AG10803 (cell line): ENCODE results near the gene PDCD11.
A peak's percentile ranks its signal among the peaks of the same experiment; 100 is the strongest.
"Not testable (repeated sequence)": the region's sequence is repeated elsewhere in the genome, so short reads cannot be mapped to it uniquely, and the experiment has no call there.

Experiments used
- DNase-seq: peaks from one replicate; pipeline ENCODE4 v3.0.0; 2010; ENCODE audit warnings: low read depth
- H3K4me3 ChIP-seq: 2 replicates; pipeline ENCODE4 v1.5.1; 2011; ENCODE audit warnings: mild to moderate bottlenecking, low read length, control low read depth
- CTCF ChIP-seq: conservative IDR thresholded peaks from 2 replicates; pipeline ENCODE4 v1.5.1; 2011; ENCODE audit warnings: mild to moderate bottlenecking, low read length, control low read depth, inconsistent platforms

The PDCD11 gene

DNA sequence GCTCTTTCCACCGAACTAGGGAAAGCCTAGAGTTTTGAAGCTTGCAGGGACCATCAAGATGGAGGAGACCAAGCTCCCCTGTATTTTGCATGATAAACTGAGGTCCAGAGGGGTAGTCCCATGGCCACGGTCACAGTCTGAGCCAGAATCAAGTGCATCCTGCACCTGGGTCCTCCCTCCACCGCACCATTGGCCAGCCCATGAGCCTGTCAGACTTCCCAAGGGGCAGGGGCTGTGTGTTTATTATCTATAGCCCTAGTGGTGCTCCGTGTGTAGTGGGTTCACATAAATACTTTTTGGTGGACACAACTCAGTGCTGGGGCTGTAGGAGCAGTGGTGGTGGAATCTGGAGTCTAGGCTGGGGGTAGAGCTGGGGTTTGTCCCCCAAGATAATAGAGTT lies 79.0 kb downstream of the PDCD11 start:
- TF ChIP-seq CTCF, result no peak
- no peak overlapping the region for H3K4me3 ChIP-seq
- DNase-seq, result no peak

- H3K4me3 ChIP-seq, result no peak overlapping the region
- no peak for TF ChIP-seq CTCF
- DNase-seq, result no peak
These were observed 79.8 kb downstream of the PDCD11 start for GRCh38 chr10:103476046-103476768.

DNA sequence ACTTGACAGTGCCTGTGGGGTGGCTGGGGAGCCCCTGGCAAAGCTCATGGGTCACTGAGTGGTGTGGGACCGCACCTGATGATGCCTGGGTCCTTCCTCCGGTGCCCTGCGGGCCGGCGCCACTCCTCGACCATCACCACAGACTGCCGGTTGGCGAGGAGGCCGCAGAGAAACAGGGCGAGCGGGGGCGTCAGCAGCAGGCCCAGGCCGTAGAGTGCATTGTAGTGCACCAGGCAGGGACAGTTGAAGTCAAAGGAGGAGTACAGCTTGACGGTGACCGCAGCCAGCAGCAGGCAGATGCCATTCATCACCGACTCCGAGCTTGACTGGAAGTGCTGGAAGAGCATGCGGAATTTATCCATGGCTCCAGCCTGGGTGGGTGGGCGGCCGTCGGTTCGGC lies 82.2 kb downstream of the PDCD11 start:
- TF ChIP-seq CTCF, result no peak

GRCh38 chr10:103479135-103479534 lies 82.7 kb downstream of the PDCD11 start, which contains the start of gene CALHM3:
Gene CALHM3, minus strand, starts transcription at chr10:103479240. Its CDS starts 208 bp downstream, at chr10:103479032.
- H3K4me3 ChIP-seq, result no peak within 1 kb of the TSS
- no peak for DNase-seq
- TF ChIP-seq CTCF, result no peak

More for the DNA sequence above, 82.2 kb downstream of the PDCD11 start:
- H3K4me3 ChIP-seq, result no peak overlapping the region
- DNase-seq, result no peak

DNA sequence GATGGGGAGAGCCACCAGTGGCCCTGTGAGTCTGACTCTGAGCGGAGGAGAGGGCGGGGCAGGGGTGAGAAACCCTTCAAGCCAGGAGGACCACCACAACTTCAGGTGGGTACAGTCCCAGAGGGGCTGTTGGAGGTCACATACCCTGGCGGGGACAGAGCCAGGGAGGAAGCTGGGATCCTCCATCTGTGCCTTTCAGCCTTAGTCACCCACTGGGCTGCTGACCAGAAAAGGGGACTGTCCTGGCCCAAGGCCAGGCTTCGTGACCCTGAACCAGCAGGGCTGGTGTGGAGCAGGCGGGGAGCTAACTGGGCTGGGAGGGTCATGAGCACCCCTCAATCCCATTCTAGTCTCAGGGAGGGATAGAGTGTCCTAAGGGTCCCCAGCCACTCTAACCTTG lies 84.1 kb downstream of the PDCD11 start:
- peak; percentile 36 for DNase-seq
- no peak overlapping the region for H3K4me3 ChIP-seq
- no peak for TF ChIP-seq CTCF

DNA sequence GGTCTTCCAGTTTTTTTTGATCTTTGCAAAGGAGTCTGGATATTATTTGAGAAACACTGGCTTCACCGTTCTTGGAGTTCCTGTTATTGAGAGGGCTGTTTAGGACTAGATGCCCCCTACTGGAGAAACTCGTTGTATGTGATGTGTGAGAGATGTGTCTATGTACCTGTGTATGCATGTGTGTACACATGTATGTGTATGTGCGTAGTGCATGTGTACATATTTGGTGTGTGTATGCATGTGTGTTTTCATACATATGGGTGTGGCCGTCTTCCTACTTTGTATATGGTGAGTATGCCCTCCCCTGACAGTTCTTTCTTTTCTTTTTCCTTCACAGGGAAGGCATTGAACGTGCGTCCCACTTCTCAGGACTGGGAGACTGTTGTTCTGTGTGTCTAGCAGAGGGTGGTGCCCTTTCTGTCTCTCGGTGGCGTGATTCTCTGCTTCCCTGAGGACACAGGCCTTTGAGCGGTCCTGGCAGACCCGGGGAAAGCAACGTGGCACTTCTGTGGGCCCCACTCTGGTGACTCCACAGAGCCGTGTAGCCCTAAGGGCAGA lies 85.6 kb downstream of the PDCD11 start:
- peak; percentile 80 for TF ChIP-seq CTCF
- peak; percentile 73 for DNase-seq
- H3K4me3 ChIP-seq, result no peak overlapping the region

- H3K4me3 ChIP-seq, DNase-seq: not testable (repeated sequence)
These were observed 90.4 kb downstream of the PDCD11 start for GRCh38 chr10:103486635-103487409.
